Heart right ventricle (tissue), 16 donors: ENCODE measurements around the gene BCAP29. TPM values are rescaled to one million over a fixed set of nuclear protein-coding genes. Genes with fewer than 3 reads are reported as not detected.

Experiments used
- ATAC-seq, 8 donors: fragments of 200-7000 bp; cut with Tn5 transposase; one replicate each; pipeline ENCODE4 v1.9.1; 2020; ENCODE audit warnings: mild to moderate bottlenecking in 8 of 8, moderate library complexity in 8 of 8, moderate number of reproducible peaks in 1 of 8
- DNase-seq, 2 donors: peaks; one replicate each; pipeline ENCODE4 v3.0.0-alpha.2; 2020
- H3K27ac ChIP-seq, 10 donors: fragments of 200-600 bp; sonication (generic) in 2 of 10; one replicate each; pipeline versions ENCODE4 v1.5.0 to v1.8.0; 2020 to 2022; ENCODE audit warnings: mild to moderate bottlenecking in 3 of 10
- H3K27me3 ChIP-seq, 7 donors: fragments of 200-600 bp; one replicate each; pipeline ENCODE4 v1.8.0; 2021 to 2022; ENCODE audit warnings: mild to moderate bottlenecking in 2 of 7
- H3K36me3 ChIP-seq, 9 donors: fragments of 200-600 bp; sonication (generic) in 1 of 9; one replicate each; pipeline versions ENCODE4 v1.5.0 to v1.8.0; 2020 to 2022; ENCODE audit warnings: mild to moderate bottlenecking in 2 of 9
- H3K4me1 ChIP-seq, 9 donors: fragments of 200-600 bp; sonication (generic) in 1 of 9; one replicate each; pipeline versions ENCODE4 v1.5.0 to v1.8.0; 2020 to 2022; ENCODE audit warnings: mild to moderate bottlenecking in 4 of 9
- H3K4me3 ChIP-seq, 10 donors: fragments of 200-600 bp; sonication (generic) in 2 of 10; one replicate each; pipeline versions ENCODE4 v1.5.0 to v1.8.0; 2020 to 2022; ENCODE audit warnings: mild to moderate bottlenecking in 7 of 10, moderate library complexity in 2 of 10
- H3K9me3 ChIP-seq, 11 donors: fragments of 200-600 bp in 10 of 11; sonication (generic) in 2 of 11; one replicate each; pipeline versions ENCODE4 v1.5.0 to v1.8.0; 2013 to 2022; ENCODE audit warnings: mild to moderate bottlenecking in 2 of 11, control low read depth in 1 of 11, moderate library complexity in 1 of 11
- CTCF ChIP-seq, 9 donors: fragments of 200-600 bp; sonication (generic) in 2 of 9; IDR thresholded peaks; one replicate each; pipeline versions ENCODE4 v1.5.0 to v1.8.0; 2021 to 2022; ENCODE audit warnings: antibody characterized with exemption in 9 of 9, mild to moderate bottlenecking in 5 of 9, moderate library complexity in 1 of 9
- WGBS, 2 donors: extraction: QIAGEN DNeasy Blood & Tissue Kit; methylation state at CpG; one replicate each; pipeline ENCODE4 v1.1.7; 2013; ENCODE audit warnings: inconsistent platforms in 1 of 2; 5-methylcytosine and 5-hydroxymethylcytosine counted together
- intact Hi-C, 10 donors: fragments of 100-400 bp; cut with DNase I; formaldehyde crosslinking; loops; one replicate each; pipeline versions ENCODE4 v1.11.1 to v1.14.2; 2022
- polyA plus RNA-seq, 2 donors: library from polyadenylated mRNA; stranded (reverse); fragments of 200-250 nt; gene quantifications; one replicate each; pipeline ENCODE4 v1.2.3, GENCODE V29; 2013
- total RNA-seq, 10 donors: library from RNA; stranded (reverse); fragmentation: NEBNext Ultra II Directional in 3 of 10; extraction: Animal tissue kit (Norgen Biotek cat#: 25700) in 3 of 10; gene quantifications; one replicate each; pipeline versions ENCODE4 v1.2.1 to v1.2.4, GENCODE V29; 2021 to 2023
- donor health status: Arrhythmogenic right ventricular cardiomyopathy.
- donor health status: ischemic (EF 13 %, LVEDD 7.1; RV severe dilation, severe dysfunction).
- donor health status: healthy with polysubstance abuse.
- donor health status: DM: no; HTN: yes; CAD: no.
- donor health status: DM: no; HTN: no; CAD: no.
- donor health status: ischemic (EF 25% LVEDD 6.9; RV normal size, moderate dysfunction).
- donor health status: ischemic (EF 25% LVEDD 5.7; RV mildly dilated, moderate dysfunction).
- donor health status: healthy.
- donor health status: DM: yes; HTN: yes; CAD: no.
- donor health status: Ischemic cardiomyopathy.
- donor health status: ischemic (EF 35%, LVEDD 5.7; RV mildly dilated, moderate dysfunction).
- donor health status: nonischemic (EF 11% LVEDD 7.7; RV severe dilation, severe dysfunction).
- donor health status: DM: yes; HTN: yes; CAD: no.
- donor health status: PGD.
- donor health status: ischemic (EF 29% LVEDD 5.4; RV normal size, mild dysfunction).
- donor health status: nonischemic (EF 23%, LVEDD 6.1; RV moderate dilation, normal function).

BCAP29 gene
- total and polyA plus RNA-seq, 12 donors: 62.7 to 141 (median 111) TPM

- ATAC-seq (no peak), DNase-seq (no peak)
- H3K27me3 ChIP-seq: no peaks in the 10 kb centered on the region
- H3K4me1 ChIP-seq: peaks cover 0 to 34% (median 17%) of the 10 kb centered on the region in 9 donors
- intact Hi-C loops: loop anchor here in 2 of 10 donors (5.0 to 10.0 kb wide), 2 partner anchors 52 to 111 kb away; partner anchors contain the start of genes COG5 (in 1 of the 2) and DUS4L (in 1 of the 2)
- TF ChIP-seq CTCF (IDR thresholded peaks at IDR 0.05): no peak
- peaks cover 0 to 75% (median 20%) of the 10 kb centered on the region in 9 donors for H3K36me3 ChIP-seq
- H3K9me3 ChIP-seq: no peaks in the 10 kb centered on the region
- peak overlapping the region in 1 of 10 donors; percentile 37 for H3K27ac ChIP-seq
- H3K4me3 ChIP-seq: no peak overlapping the region
Measured at GRCh38 chr7:107613948-107614347, 33.9 kb downstream of the BCAP29 start.

GRCh38 chr7:107614425-107614824, 34.4 kb downstream of the BCAP29 start:
- TF ChIP-seq CTCF (IDR thresholded peaks at IDR 0.05): no peak
- no peak overlapping the region for H3K4me3 ChIP-seq
- H3K27me3 ChIP-seq: no peaks in the 10 kb centered on the region
- DNase-seq: no peak
- intact Hi-C loops: loop anchor here in 2 of 10 donors (5.0 to 10.0 kb wide), 2 partner anchors 52 to 110 kb away; partner anchors contain the start of genes COG5 (in 1 of the 2) and DUS4L (in 1 of the 2)
- peaks cover 0 to 74% (median 20%) of the 10 kb centered on the region in 9 donors for H3K36me3 ChIP-seq
- ATAC-seq: no peak
- no peaks in the 10 kb centered on the region for H3K9me3 ChIP-seq
- peak overlapping the region in 1 of 10 donors; percentile 37 for H3K27ac ChIP-seq
- H3K4me1 ChIP-seq: peaks cover 0 to 29% (median 12%) of the 10 kb centered on the region in 9 donors

- H3K27me3 ChIP-seq: no peaks in the 10 kb centered on the region
- 92 to 94% methylated on average over 4 of the region's 4 CpGs for WGBS, 2 donors
- intact Hi-C loops: loop anchor here in 1 of 10 donors (10.0 kb wide), 1 partner anchor 109 kb away; no protein-coding TSS in a partner anchor
- DNase-seq: no peak
- ATAC-seq: no peak
- no peaks in the 10 kb centered on the region for H3K9me3 ChIP-seq
- TF ChIP-seq CTCF (IDR thresholded peaks at IDR 0.05): no peak
- H3K27ac ChIP-seq: no peak overlapping the region
- peaks cover 0 to 87% (median 20%) of the 10 kb centered on the region in 9 donors for H3K36me3 ChIP-seq
- H3K4me1 ChIP-seq: peaks cover 0 to 13% (median 0%) of the 10 kb centered on the region in 9 donors
- H3K4me3 ChIP-seq: no peak overlapping the region
Measured at GRCh38 chr7:107615910-107616680, 36.0 kb downstream of the BCAP29 start.

- no peak for DNase-seq
- H3K36me3 ChIP-seq: peaks cover 0 to 67% (median 7%) of the 10 kb centered on the region in 9 donors
- intact Hi-C loops: no loop called here
- H3K9me3 ChIP-seq: peaks cover 0 to 4% (median 0%) of the 10 kb centered on the region in 11 donors
- no peaks in the 10 kb centered on the region for H3K27me3 ChIP-seq
- peak overlapping the region in 1 of 10 donors; percentile 18 for H3K27ac ChIP-seq
- H3K4me3 ChIP-seq: no peak overlapping the region
- no peak for TF ChIP-seq CTCF (IDR thresholded peaks at IDR 0.05)
- ATAC-seq: peak in 5 of 8 donors; percentile 22 to 81 (median 41)
- H3K4me1 ChIP-seq: peaks cover 0 to 14% (median 0%) of the 10 kb centered on the region in 9 donors
- 54 to 59% methylated on average over 1 of the region's 1 CpG for WGBS, 2 donors
Measured at GRCh38 chr7:107622429-107622828, 42.4 kb downstream of the BCAP29 start.
